Activated B cell treated with CpG ODN at 0.5 μM for 24 hours (primary cell): ENCODE data around the gene PATE4. TPM values are rescaled to one million over a fixed set of nuclear protein-coding genes. Genes with fewer than 3 reads are reported as not detected.
A peak's percentile ranks its signal among the peaks of the same experiment; 100 is the strongest.
"Not testable (repeated sequence)": the region's sequence is repeated elsewhere in the genome, so short reads cannot be mapped to it uniquely, and the experiment has no call there.

Experiments
- ATAC-seq: fragments of 200-7000 bp; cut with Tn5 transposase; one replicate; pipeline ENCODE4 v1.10.0; 2021; ENCODE audit warnings: low read depth, mild to moderate bottlenecking, moderate library complexity
- CTCF ChIA-PET: fragments of 350-600 bp; sonication (Branson Sonifier 250); formaldehyde crosslinking; loops from one replicate; lab custom pipeline; 2021; ENCODE audit warnings: antibody characterized with exemption; lab: Charles Lee
- POLR2A ChIA-PET: fragments of 350-600 bp; sonication (Branson Sonifier 250); formaldehyde crosslinking; loops from one replicate; lab custom pipeline; 2021; ENCODE audit warnings: antibody characterized with exemption; lab: Charles Lee
- DNase-seq: peaks from one replicate; pipeline ENCODE4 v3.0.0; 2022
- H3K27ac Mint-ChIP-seq: one replicate; pipeline ENCODE4 v1.8.0; 2020; ENCODE audit warnings: mixed read lengths
- H3K27me3 Mint-ChIP-seq: one replicate; pipeline ENCODE4 v1.8.0; 2021; ENCODE audit warnings: mixed read lengths
- H3K36me3 Mint-ChIP-seq: one replicate; pipeline ENCODE4 v1.8.0; 2021; ENCODE audit warnings: low read depth, mixed read lengths
- H3K4me1 Mint-ChIP-seq: one replicate; pipeline ENCODE4 v1.8.0; 2021; ENCODE audit warnings: mixed read lengths
- H3K4me3 Mint-ChIP-seq: one replicate; pipeline ENCODE4 v1.8.0; 2020; ENCODE audit warnings: mild to moderate bottlenecking, mixed read lengths
- H3K9me3 Mint-ChIP-seq: one replicate; pipeline ENCODE4 v1.8.0; 2020; ENCODE audit warnings: mixed read lengths
- intact Hi-C: fragments of 100-400 bp; cut with micrococcal nuclease; formaldehyde crosslinking; loops from one replicate; pipeline ENCODE4 v1.15.1; 2024
- total RNA-seq: library from RNA; stranded (reverse); gene quantifications from 2 replicates; pipeline ENCODE4 v1.2.3, GENCODE V29; 2022
- TF ChIP-seq, protein P1 (sequence below): fragments of 200-600 bp; IDR thresholded peaks from one replicate; pipeline ENCODE4 v1.8.0; 2022; ENCODE audit warnings: antibody characterized with exemption, mild to moderate bottlenecking

PATE4 gene
- total RNA-seq, 1 donor from 2014 or later: not detected

GRCh38 chr11:125846188-125846587 lies 13.1 kb downstream of the PATE4 start:
- H3K27ac Mint-ChIP-seq: no peak overlapping the region
- peaks cover 3% of the 10 kb centered on the region for H3K36me3 Mint-ChIP-seq
- DNase-seq (no peak), ATAC-seq (no peak)
- TF ChIP-seq, protein P1, sequence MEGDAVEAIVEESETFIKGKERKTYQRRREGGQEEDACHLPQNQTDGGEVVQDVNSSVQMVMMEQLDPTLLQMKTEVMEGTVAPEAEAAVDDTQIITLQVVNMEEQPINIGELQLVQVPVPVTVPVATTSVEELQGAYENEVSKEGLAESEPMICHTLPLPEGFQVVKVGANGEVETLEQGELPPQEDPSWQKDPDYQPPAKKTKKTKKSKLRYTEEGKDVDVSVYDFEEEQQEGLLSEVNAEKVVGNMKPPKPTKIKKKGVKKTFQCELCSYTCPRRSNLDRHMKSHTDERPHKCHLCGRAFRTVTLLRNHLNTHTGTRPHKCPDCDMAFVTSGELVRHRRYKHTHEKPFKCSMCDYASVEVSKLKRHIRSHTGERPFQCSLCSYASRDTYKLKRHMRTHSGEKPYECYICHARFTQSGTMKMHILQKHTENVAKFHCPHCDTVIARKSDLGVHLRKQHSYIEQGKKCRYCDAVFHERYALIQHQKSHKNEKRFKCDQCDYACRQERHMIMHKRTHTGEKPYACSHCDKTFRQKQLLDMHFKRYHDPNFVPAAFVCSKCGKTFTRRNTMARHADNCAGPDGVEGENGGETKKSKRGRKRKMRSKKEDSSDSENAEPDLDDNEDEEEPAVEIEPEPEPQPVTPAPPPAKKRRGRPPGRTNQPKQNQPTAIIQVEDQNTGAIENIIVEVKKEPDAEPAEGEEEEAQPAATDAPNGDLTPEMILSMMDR: no peak
- CTCF ChIA-PET: no interaction called here
- intact Hi-C loops: no loop called here
- no peaks in the 10 kb centered on the region for H3K4me1 Mint-ChIP-seq
- peaks cover 3% of the 10 kb centered on the region for H3K27me3 Mint-ChIP-seq
- peaks cover 32% of the 10 kb centered on the region for H3K9me3 Mint-ChIP-seq
- no peak overlapping the region for H3K4me3 Mint-ChIP-seq
- POLR2A ChIA-PET: no interaction called here

GRCh38 chr11:125857670-125858069 lies 24.6 kb downstream of the PATE4 start:
- POLR2A ChIA-PET, ATAC-seq, CTCF ChIA-PET, intact Hi-C loops, H3K4me3 Mint-ChIP-seq, H3K27ac Mint-ChIP-seq, H3K36me3 Mint-ChIP-seq, H3K4me1 Mint-ChIP-seq, DNase-seq, H3K27me3 Mint-ChIP-seq: not testable (repeated sequence)
- H3K9me3 Mint-ChIP-seq: peaks cover 17% of the 10 kb centered on the region

DNA sequence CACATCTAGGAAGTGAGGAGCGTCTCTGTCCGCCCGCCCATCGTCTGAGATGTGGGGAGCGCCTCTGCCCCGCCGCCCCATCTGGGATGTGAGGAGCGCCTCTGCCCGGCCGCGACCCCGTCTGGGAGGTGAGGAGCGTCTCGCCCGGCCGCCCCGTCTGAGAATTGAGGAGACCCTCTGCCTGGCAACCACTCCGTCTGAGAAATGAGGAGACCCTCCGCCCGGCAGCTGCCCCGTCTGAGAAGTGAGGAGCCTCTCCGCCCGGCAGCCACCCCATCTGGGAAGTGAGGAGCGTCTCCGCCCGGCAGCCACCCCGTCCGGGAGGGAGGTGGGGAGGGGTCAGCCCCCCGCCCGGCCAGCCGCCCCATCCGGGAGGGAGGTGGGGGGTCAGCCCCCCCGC lies 29.7 kb downstream of the PATE4 start:
- CTCF ChIA-PET, H3K27ac Mint-ChIP-seq, H3K4me1 Mint-ChIP-seq, H3K27me3 Mint-ChIP-seq, POLR2A ChIA-PET, H3K4me3 Mint-ChIP-seq, intact Hi-C loops, DNase-seq, H3K36me3 Mint-ChIP-seq, ATAC-seq: not testable (repeated sequence)
- H3K9me3 Mint-ChIP-seq: peaks cover 11% of the 10 kb centered on the region

- H3K27ac Mint-ChIP-seq, H3K4me1 Mint-ChIP-seq, ATAC-seq, DNase-seq, H3K27me3 Mint-ChIP-seq, H3K4me3 Mint-ChIP-seq, H3K36me3 Mint-ChIP-seq, CTCF ChIA-PET, H3K9me3 Mint-ChIP-seq, intact Hi-C loops, POLR2A ChIA-PET: not testable (repeated sequence)
These were observed 32.2 kb downstream of the PATE4 start for GRCh38 chr11:125865354-125865753.

- H3K4me3 Mint-ChIP-seq: no peak overlapping the region
- no peaks in the 10 kb centered on the region for H3K27me3 Mint-ChIP-seq
- no peak for ATAC-seq
- H3K9me3 Mint-ChIP-seq: peaks cover 13% of the 10 kb centered on the region
- POLR2A ChIA-PET: no interaction called here
- TF ChIP-seq, protein P1: no peak
- intact Hi-C loops: no loop called here
- no peak for DNase-seq
- CTCF ChIA-PET: no interaction called here
- peaks cover 10% of the 10 kb centered on the region for H3K4me1 Mint-ChIP-seq
- H3K36me3 Mint-ChIP-seq: peaks cover 4% of the 10 kb centered on the region
- no peak overlapping the region for H3K27ac Mint-ChIP-seq
These were observed 36.4 kb downstream of the PATE4 start for GRCh38 chr11:125869521-125869920.

DNA sequence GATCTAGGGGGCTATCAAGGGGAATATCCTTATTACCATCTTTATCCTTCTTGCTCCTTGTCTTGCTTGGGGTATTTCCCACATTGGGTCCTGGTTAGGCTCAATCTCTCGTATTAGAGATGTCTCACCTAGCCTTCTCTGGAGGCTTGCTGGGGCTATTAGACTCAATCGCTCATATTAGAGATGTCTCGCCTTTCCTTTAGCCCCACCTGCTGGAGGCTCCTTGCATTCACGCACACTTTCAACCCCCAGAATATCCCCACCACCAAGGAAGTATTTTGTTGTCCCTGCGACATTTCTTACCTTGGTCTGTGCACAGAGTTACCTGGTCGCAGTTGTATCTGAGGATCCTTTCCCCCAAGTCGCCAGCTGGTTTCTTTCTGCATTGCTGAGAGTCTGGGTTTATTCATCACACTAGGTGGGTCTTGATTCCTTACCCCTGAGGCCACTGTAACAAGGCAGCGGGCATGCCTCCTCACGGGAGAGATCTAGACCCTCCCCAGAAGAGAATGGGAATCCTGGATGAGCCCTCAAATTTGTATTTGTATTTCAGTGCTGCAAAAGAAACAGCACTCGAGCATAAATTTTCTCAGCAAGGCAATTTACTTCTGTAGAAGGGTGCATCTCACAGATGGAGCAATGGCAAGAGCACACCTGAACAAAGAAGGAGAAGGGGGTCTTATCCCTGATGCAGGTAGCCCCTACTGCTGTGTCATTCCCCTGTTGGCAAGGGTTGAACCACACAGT lies 38.4 kb downstream of the PATE4 start:
- H3K27ac Mint-ChIP-seq: peak overlapping the region; percentile 19
- ATAC-seq (no peak), DNase-seq (no peak)
- peaks cover 10% of the 10 kb centered on the region for H3K4me1 Mint-ChIP-seq
- peaks cover 13% of the 10 kb centered on the region for H3K9me3 Mint-ChIP-seq
- TF ChIP-seq, protein P1: no peak
- CTCF ChIA-PET: no interaction called here
- H3K36me3 Mint-ChIP-seq: peaks cover 4% of the 10 kb centered on the region
- intact Hi-C loops: loop anchor here (5.0 kb wide), 1 partner anchor 709 kb away; the partner anchor contains the start of gene PKNOX2
- no peaks in the 10 kb centered on the region for H3K27me3 Mint-ChIP-seq
- no peak overlapping the region for H3K4me3 Mint-ChIP-seq
- POLR2A ChIA-PET: interaction anchor here (0.7 kb wide), 1 partner anchor 303 kb away, joined by 3 read pairs; no protein-coding TSS in a partner anchor
